CD4-positive, alpha-beta T cell treated with Interleukin-15 for 4 hours (primary cell): ENCODE data around the gene CTSS.
"Not testable (repeated sequence)": the region's sequence is repeated elsewhere in the genome, so short reads cannot be mapped to it uniquely, and the experiment has no call there.

Experiments
- DNase-seq: peaks from one replicate; pipeline ENCODE4 v3.0.0-alpha.2; 2020; ENCODE audit warnings: low spot score

The CTSS gene

GRCh38 chr1:150765296-150765976 lies at the start of gene CTSS:
CTSS (minus strand) TSS chr1:150765778; CDS start chr1:150764763, 1,015 bp downstream.
- peak; percentile 36 for DNase-seq

DNA sequence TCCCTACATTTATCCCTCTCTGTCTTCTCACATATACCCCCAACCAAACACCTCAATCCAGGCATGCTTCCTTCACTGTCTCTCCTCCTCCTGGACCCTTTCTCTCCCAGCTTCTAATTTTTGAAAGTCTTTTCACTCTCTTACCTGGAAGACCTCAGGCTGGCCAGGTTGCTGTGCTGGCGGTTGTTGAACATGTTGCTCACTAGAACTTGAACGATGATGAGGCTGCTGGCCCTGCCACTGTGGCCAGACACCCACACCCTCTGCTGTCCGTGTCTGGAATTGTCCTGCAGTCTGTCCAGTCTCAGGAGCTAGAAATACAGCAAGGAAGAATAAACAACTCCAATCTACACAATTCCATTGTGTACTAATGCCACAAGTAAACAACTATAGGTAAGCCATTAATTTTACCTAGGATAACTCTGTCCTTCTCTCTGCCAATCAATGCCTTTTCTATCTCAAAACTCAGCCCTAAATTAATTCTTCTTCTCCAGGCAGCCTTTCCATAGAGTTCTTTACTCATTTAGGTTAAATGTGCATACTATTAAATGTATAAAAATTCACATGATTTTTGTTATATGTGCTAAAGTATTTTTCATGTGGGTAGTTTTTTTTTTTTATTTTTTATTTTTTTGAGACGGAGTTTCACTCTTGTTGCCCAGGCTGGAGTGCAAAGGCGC lies 47.6 kb upstream of the CTSS start:
- peak; percentile 14 for DNase-seq

DNA sequence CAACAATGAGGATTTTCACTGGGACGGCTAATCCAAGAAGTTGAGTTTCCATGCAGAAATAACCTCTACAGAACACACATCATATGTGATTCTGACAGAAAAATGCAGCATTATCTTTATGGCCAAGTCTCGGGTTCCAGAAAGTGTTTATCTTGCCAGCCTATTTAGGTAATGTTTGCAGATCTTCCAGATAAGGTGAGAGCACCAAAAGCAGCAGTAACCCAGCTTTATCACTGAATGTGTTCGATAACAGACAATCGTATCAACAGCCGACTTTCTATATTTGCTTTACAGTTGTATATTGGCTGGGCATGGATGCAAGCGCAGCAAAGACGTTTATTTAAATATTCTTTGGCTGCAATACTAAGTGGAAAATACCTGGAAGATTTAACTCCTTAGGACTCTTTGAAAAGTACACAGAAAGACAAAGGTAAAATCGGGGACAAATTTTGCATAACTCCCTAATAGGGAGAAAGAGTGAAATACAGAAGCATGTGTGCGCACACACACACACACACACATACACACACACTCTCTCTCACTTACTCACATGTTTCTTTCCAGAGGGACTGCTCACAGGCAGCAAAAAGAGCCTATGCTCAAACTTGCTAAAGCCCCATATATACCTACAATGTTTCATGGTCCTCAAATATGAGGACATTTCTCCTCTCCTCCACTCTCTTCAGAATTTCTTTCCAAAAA lies 45.5 kb upstream of the CTSS start:
- DNase-seq, result no peak

- no peak for DNase-seq
Observed at GRCh38 chr1:150809651-150810050, 44.1 kb upstream of the CTSS start.

DNA sequence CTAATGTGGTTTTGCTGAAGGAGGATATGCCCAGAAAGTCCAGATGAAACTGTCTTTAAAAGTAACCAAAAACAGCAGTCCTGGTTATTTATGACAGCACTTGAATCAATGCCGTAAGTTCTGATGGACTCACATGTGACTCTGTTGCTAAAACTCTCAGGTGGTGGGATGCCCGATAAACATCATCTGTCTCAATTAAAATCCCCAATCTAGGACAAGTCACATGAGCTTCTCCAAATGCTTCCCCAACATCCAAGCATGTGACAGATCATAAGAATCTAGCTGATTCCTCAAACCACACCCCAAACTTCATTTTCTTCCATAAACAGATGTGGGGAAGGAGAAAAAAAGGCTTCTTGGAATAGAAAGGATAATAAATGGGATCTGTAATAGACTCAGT lies 43.3 kb upstream of the CTSS start:
- no peak for DNase-seq

DNA sequence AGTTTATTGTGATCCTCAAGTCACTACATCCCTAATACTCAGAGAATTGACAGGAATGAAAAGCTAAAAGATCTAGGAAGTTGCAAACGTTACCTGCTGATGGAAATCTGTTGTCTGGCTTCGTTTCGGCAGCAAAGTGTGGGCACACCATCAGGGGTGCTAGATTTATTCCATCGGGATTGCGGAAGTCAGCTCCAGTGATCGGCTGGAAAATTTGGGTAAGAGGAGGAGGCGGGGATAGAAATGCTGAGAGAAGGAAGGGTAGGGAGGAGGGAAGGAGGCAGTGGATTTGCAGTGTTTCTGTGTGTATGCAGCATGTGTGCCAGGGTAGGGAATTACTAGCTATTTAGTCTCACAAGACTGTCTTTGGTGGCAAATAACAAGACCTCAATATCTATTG lies 42.5 kb upstream of the CTSS start, which contains the start of gene CTSK:
CTSK (minus strand) TSS at position 140 of the 400 bp plus-strand sequence. CDS start 1,455 bp downstream, outside the sequence.
- DNase-seq, result no peak

DNA sequence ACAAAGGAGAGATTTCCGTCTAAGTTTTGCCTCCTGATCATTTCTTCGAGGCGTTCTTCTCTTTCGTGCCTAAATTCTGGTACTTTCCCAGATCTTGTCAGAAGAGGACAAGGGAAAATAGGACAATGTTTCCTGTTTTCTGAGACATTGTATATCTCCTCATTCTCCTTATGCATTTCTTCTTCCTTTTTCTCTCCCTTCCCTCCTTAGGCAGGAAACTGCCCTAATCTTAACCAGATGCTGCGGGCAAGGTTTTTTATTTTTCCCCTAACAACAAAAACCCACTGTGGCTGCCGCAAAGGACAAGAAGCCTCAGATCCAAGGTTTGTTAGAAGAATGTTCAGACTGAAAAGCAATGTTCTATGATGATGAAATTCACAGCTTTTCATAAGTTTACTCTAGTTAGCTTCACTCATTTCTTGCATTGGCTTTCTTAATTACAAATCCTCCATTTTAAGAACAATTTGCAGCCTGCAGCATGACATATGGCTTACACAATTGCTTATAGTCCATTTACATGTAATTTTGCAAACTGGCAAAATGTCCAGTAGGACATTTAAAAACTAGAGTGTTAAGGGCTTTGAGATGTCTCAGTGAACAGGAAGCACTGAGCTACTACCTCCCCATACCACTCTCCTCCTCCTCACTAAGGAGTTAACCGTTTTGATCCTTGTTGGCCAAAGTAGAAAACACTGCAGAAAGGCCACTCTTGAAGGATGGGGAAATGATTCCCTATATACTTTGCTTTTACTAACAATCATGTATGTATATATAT lies 41.9 kb upstream of the CTSS start:
- no peak for DNase-seq

DNA sequence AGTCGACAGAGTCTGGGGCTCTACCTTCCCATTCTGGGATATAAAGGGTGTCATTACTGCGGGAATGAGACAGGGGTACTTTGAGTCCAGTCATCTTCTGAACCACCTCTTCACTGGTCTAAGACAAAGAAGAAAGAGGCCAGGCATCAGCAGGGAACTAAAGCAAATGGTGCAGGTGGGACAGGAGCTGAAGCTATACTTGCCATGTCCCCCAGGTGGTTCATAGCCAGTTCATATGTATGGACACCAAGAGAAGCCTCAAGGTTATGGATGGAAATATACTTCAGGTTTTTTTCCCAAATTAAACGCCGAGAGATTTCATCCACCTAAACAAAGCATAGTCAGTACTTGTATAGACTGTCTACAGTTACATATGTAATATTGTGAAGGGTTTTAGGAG lies 40.3 kb upstream of the CTSS start:
- DNase-seq, result no peak

DNA sequence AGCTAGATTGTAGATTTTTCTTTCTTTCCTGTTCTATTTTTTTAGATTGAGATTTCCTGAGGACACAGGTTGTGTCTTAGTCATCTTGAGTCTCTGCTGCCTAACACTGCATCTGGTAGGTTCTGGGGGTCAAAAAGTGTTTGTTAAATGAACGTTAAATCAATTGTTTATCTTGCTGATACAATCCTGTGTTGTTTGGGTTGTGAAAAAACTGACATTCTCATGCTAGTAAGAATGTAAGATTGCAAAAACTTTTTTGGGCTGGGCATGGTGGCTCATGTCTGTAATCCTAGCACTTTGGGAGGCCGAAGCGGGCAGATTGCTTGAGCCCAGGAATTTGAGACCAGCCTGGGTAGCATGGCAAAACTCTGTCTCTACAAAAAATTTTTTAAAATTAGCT lies 39.1 kb upstream of the CTSS start:
- DNase-seq, result no peak

- no peak for DNase-seq
Observed at GRCh38 chr1:150799089-150799488, 33.5 kb upstream of the CTSS start.

- no peak for DNase-seq
Observed at GRCh38 chr1:150798525-150798924, 32.9 kb upstream of the CTSS start.

- no peak for DNase-seq
Observed at GRCh38 chr1:150796374-150796773, 30.8 kb upstream of the CTSS start.

- DNase-seq, result not testable (repeated sequence)
Observed at GRCh38 chr1:150793778-150794177, 28.2 kb upstream of the CTSS start.

DNA sequence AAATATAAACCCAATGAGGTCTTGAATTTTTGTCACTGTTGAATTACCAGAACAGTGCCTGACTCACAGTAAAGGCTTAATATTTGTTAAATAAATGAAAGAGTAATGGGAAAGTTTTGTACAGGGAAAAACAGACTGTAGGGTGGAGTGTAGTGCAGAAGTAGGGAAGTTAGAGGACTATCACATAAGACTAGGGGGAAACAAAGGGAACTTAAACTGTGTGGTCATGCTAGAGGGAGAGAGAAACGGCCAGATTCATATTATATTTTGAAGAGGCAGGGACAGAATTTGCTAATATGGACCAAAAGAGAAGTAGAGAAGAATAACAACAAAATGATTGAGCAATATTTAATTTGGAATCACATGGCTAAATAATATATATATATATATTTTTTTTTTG lies 27.6 kb upstream of the CTSS start:
- no peak for DNase-seq

GRCh38 chr1:150791585-150791984 lies 26.0 kb upstream of the CTSS start:
- DNase-seq, result no peak

- DNase-seq, result no peak
Observed at GRCh38 chr1:150789396-150789795, 23.8 kb upstream of the CTSS start.

DNA sequence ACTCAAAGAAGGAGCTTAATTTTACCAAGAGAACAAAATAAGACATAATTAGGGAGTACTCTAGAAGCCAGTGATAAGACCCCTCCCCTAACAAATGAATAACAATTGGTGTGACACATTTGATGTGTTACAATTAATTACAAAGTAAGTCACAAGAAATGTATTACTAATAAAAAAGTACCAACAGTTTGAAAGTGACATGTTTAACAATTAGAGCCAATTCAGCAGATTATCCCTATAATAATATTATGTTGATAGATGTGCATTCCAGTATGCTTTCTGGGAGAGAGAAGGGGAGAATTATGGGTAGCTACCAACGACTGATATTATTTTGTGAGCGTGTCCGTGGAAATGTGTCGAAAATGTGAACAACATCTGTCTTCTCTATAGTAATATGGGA lies 23.4 kb upstream of the CTSS start:
- no peak for DNase-seq

DNA sequence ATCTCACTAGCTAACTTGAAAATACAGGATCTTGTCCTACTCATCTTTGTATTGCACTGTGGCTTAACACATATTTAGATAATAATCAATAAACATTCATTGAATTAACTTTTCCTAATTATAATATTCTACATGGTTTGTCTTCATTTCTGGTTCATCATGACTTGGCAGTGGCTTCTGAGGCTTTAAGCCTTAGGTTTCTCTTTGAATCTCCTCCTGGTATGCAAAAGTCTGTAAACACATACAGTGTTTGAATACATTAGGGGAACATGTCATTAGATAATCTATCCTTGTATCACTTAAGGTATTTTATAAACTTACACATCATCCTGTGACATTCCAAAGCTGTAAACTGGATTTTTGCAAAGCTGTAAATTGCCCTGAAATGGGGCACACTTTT lies 21.9 kb upstream of the CTSS start:
- no peak for DNase-seq

DNA sequence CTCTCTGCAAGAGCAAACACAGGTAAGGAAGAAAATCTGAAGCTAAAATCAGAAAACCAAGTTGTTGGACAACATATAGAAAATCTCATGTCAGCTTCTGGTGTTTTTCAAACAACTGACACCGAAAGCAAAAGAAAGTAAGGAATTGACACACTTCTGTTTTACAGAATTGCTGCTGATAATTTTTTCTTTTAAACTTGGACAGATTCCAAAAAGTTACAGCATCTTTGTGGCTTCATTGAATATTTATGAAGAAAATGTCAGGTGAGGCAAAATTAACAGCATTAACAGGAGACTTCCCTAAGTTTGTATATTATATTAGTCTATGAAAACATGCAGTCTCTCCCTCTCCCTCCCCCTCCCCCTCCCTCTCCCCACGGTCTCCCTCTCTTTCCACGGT lies 14.9 kb upstream of the CTSS start:
- DNase-seq, result no peak

DNA sequence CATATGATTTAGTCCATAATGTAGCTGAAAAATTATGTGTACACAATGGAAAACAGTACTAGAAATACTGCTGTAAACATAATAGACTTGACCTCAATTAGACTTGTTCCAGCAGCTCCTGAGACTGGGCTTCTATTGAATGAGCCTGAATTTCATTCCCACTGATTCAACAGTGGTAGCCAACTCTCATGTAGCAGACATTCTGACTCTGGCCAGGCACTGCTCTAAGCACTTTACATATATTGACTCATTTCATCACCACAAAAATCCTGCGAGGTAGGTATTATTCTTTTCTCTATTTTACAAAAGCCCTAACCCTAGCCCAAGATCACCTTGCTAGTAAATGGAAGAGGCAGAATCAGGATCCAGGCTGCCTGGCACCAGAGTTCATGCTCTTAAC lies 12.8 kb upstream of the CTSS start:
- no peak for DNase-seq

DNA sequence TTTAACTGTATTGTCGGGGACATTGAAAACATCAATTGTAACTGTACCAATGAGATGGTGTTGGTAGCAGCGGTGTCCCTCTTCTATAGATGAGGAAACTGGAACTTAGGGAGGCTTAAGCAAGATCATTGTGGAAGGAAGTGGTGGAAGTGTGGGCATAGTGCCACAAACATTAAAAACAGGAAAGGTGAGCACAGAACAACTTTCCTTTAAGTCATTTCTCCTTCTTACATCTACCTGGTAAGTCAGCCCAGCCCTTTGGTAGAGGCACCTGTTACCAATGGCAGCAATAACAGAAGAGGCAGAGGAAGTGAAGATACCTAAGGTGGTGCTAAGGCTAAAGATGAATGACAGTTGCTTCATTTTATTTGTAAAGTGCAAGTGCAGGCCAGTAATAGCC lies 12.0 kb upstream of the CTSS start:
- DNase-seq, result no peak

DNA sequence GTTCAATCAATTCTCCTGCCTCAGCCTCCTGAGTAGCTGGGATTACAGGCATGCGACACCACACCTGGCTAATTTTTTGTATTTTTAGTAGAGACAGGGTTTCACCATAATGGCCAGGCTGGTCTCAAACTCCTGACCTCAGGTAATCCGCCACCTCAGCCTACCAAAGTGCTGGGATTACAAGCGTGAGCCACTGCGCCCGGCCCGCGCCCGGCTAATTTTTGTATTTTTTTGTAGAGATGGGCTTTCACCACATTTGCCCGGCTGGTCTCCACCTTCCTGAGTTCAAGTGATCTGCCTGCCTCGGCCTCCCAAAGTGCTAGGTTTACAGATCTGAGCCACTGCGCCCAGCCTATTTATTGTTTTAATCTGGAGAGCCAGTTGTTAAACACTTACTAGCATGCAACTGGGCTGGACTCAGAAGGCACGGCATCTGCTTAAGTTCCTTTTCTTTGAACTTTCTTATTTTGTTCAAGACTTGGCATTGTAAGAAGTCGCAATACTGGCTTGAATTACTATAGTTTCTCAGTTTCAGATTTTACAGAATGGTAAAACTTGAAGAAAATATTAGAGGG lies 10.4 kb upstream of the CTSS start:
- not testable (repeated sequence) for DNase-seq
